Activated CD8-positive, alpha-beta T cell treated with anti-CD3 and anti-CD28 coated beads for 36 hours (primary cell): ENCODE results near the gene SLC24A3. TPM values are rescaled to one million over a fixed set of nuclear protein-coding genes. Genes with fewer than 3 reads are reported as not detected.

Experiments used
- ATAC-seq: fragments of 200-7000 bp; cut with Tn5 transposase; one replicate; pipeline ENCODE4 v1.10.0; 2021; ENCODE audit warnings: mild to moderate bottlenecking, moderate library complexity
- CTCF ChIA-PET: fragments of 350-600 bp; sonication (Branson Sonifier 250); formaldehyde crosslinking; loops from one replicate; lab custom pipeline; 2021; ENCODE audit warnings: antibody characterized with exemption; lab: Charles Lee
- POLR2A ChIA-PET: fragments of 350-600 bp; sonication (Branson Sonifier 250); formaldehyde crosslinking; loops from one replicate; lab custom pipeline; 2021; ENCODE audit warnings: antibody characterized with exemption; lab: Charles Lee
- DNase-seq: peaks from one replicate; pipeline ENCODE4 v3.0.0-alpha.2; 2020
- H3K27ac Mint-ChIP-seq: one replicate; pipeline ENCODE4 v1.8.0; 2021; ENCODE audit warnings: mild to moderate bottlenecking, mixed read lengths
- H3K27me3 Mint-ChIP-seq: one replicate; pipeline ENCODE4 v1.8.0; 2021; ENCODE audit warnings: mixed read lengths
- H3K36me3 Mint-ChIP-seq: one replicate; pipeline ENCODE4 v1.8.0; 2021; ENCODE audit warnings: low read depth, mixed read lengths
- H3K4me1 Mint-ChIP-seq: one replicate; pipeline ENCODE4 v1.8.0; 2021; ENCODE audit warnings: low read depth, mixed read lengths
- H3K4me3 Mint-ChIP-seq: one replicate; pipeline ENCODE4 v1.8.0; 2021; ENCODE audit warnings: mild to moderate bottlenecking, moderate library complexity, mixed read lengths
- H3K9me3 Mint-ChIP-seq: one replicate; pipeline ENCODE4 v1.8.0; 2021; ENCODE audit warnings: mixed read lengths
- intact Hi-C: fragments of 100-400 bp; cut with micrococcal nuclease; formaldehyde crosslinking; loops from one replicate; pipeline ENCODE4 v1.10.0; 2022
- total RNA-seq, 2 experiments: library from RNA; stranded (reverse); gene quantifications; one replicate each; pipeline ENCODE4 v1.2.3, GENCODE V29; 2021
- TF ChIP-seq, protein P1 (sequence below): fragments of 200-600 bp; IDR thresholded peaks from one replicate; pipeline ENCODE4 v1.8.0; 2022; ENCODE audit warnings: antibody characterized with exemption, mild to moderate bottlenecking

SLC24A3 gene
- total RNA-seq, 2 experiments from 2014 or later: not detected

- POLR2A ChIA-PET: no interaction called here
- no peaks in the 10 kb centered on the region for H3K4me1 Mint-ChIP-seq
- H3K27ac Mint-ChIP-seq: no peak overlapping the region
- CTCF ChIA-PET: no interaction called here
- DNase-seq (no peak), ATAC-seq (no peak)
- H3K36me3 Mint-ChIP-seq: no peaks in the 10 kb centered on the region
- H3K4me3 Mint-ChIP-seq: no peak overlapping the region
- intact Hi-C loops: no loop called here
- H3K27me3 Mint-ChIP-seq: no peaks in the 10 kb centered on the region
- TF ChIP-seq, protein P1, sequence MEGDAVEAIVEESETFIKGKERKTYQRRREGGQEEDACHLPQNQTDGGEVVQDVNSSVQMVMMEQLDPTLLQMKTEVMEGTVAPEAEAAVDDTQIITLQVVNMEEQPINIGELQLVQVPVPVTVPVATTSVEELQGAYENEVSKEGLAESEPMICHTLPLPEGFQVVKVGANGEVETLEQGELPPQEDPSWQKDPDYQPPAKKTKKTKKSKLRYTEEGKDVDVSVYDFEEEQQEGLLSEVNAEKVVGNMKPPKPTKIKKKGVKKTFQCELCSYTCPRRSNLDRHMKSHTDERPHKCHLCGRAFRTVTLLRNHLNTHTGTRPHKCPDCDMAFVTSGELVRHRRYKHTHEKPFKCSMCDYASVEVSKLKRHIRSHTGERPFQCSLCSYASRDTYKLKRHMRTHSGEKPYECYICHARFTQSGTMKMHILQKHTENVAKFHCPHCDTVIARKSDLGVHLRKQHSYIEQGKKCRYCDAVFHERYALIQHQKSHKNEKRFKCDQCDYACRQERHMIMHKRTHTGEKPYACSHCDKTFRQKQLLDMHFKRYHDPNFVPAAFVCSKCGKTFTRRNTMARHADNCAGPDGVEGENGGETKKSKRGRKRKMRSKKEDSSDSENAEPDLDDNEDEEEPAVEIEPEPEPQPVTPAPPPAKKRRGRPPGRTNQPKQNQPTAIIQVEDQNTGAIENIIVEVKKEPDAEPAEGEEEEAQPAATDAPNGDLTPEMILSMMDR: no peak
- no peaks in the 10 kb centered on the region for H3K9me3 Mint-ChIP-seq
Observed at GRCh38 chr20:19257865-19258264, 45.4 kb downstream of the SLC24A3 start.

- intact Hi-C loops: no loop called here
- H3K4me1 Mint-ChIP-seq: no peaks in the 10 kb centered on the region
- CTCF ChIA-PET: no interaction called here
- no peaks in the 10 kb centered on the region for H3K9me3 Mint-ChIP-seq
- POLR2A ChIA-PET: no interaction called here
- TF ChIP-seq, protein P1: no peak
- DNase-seq: no peak
- no peak overlapping the region for H3K4me3 Mint-ChIP-seq
- H3K27me3 Mint-ChIP-seq: no peaks in the 10 kb centered on the region
- no peak for ATAC-seq
- H3K27ac Mint-ChIP-seq: no peak overlapping the region
- H3K36me3 Mint-ChIP-seq: no peaks in the 10 kb centered on the region
Observed at GRCh38 chr20:19259141-19259591, 46.7 kb downstream of the SLC24A3 start.

- Mint-ChIP-seq H3K4me3 (no peak overlapping the region), H3K9me3 (no peaks in the 10 kb centered on the region), H3K36me3 (no peaks in the 10 kb centered on the region), H3K27me3 (no peaks in the 10 kb centered on the region), H3K27ac (no peak overlapping the region), H3K4me1 (no peaks in the 10 kb centered on the region)
- intact Hi-C loops: no loop called here
- TF ChIP-seq, protein P1: no peak
- DNase-seq: no peak
- CTCF ChIA-PET: no interaction called here
- POLR2A ChIA-PET: interaction anchor here (0.5 kb wide), 1 partner anchor 211 kb away, joined by 3 read pairs; no protein-coding TSS in a partner anchor
- no peak for ATAC-seq
Observed at GRCh38 chr20:19260412-19261090, 48.1 kb downstream of the SLC24A3 start.

DNA sequence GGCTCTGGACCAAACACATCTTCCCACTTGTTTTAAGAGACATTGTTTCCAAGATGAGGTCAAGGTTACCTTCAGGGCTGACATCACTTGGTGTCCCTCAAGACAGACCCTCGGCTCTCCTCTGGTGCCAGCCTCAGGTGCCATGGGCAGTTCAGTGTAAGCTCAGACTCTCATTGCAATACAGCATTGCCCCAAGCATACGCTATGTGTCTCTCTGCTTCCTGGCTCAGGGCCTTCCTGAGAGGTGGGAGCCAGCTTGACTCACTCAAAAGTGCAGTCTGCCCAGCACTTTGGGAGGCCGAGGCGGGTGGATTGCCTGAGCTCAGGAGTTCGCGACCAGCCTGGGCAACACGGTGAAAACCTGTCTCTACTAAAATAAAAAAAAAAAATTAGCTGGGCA lies 51.7 kb downstream of the SLC24A3 start:
- ChIA-PET CTCF (no interaction called here), POLR2A (no interaction called here)
- Mint-ChIP-seq H3K9me3 (no peaks in the 10 kb centered on the region), H3K27ac (no peak overlapping the region), H3K27me3 (peaks cover 3% of the 10 kb centered on the region), H3K36me3 (no peaks in the 10 kb centered on the region), H3K4me3 (no peak overlapping the region), H3K4me1 (no peaks in the 10 kb centered on the region)
- TF ChIP-seq, protein P1: no peak
- intact Hi-C loops: no loop called here
- ATAC-seq: no peak
- DNase-seq: no peak

- H3K27ac Mint-ChIP-seq: no peak overlapping the region
- DNase-seq (peak; percentile 2), ATAC-seq (no peak)
- H3K36me3 Mint-ChIP-seq: no peaks in the 10 kb centered on the region
- H3K27me3 Mint-ChIP-seq: peaks cover 3% of the 10 kb centered on the region
- POLR2A ChIA-PET: no interaction called here
- intact Hi-C loops: no loop called here
- TF ChIP-seq, protein P1: no peak
- no peaks in the 10 kb centered on the region for H3K4me1 Mint-ChIP-seq
- CTCF ChIA-PET: no interaction called here
- H3K4me3 Mint-ChIP-seq: no peak overlapping the region
- no peaks in the 10 kb centered on the region for H3K9me3 Mint-ChIP-seq
Observed at GRCh38 chr20:19265646-19266374, 53.4 kb downstream of the SLC24A3 start.
